Measurements from ENCODE around the gene ADAM12.

The ADAM12 gene

GRCh38 chr10:126115886-126116285 is 272.4 kb downstream of the ADAM12 start:
- no peak for DNase-seq (ENCODE audit: low read depth in 2 of 2)

GRCh38 chr10:126114884-126115555 is 273.3 kb downstream of the ADAM12 start:
- DNase-seq (ENCODE audit: low read depth in 2 of 2) = no peak

GRCh38 chr10:126111516-126111915 is 276.8 kb downstream of the ADAM12 start:
- DNase-seq (ENCODE audit: low read depth in 2 of 2) = no peak

GRCh38 chr10:126110489-126111180 is 277.6 kb downstream of the ADAM12 start:
- no peak for DNase-seq (ENCODE audit: low read depth in 2 of 2)

GRCh38 chr10:126109893-126110292 is 278.4 kb downstream of the ADAM12 start:
- DNase-seq (ENCODE audit: low read depth in 2 of 2) = no peak

- no peak for DNase-seq (ENCODE audit: low read depth in 2 of 2)
Observed at GRCh38 chr10:126108693-126109092, 279.6 kb downstream of the ADAM12 start.

- DNase-seq (ENCODE audit: low read depth in 2 of 2) = no peak
Observed at GRCh38 chr10:126104767-126105166, 283.5 kb downstream of the ADAM12 start.

GRCh38 chr10:126102636-126103035 is 285.6 kb downstream of the ADAM12 start:
- no peak for DNase-seq (ENCODE audit: low read depth in 2 of 2)

- no peak for DNase-seq (ENCODE audit: low read depth in 2 of 2)
Observed at GRCh38 chr10:126101736-126102135, 286.5 kb downstream of the ADAM12 start.

- no peak for DNase-seq (ENCODE audit: low read depth in 2 of 2)
Observed at GRCh38 chr10:126101325-126101724, 287.0 kb downstream of the ADAM12 start.

- DNase-seq (ENCODE audit: low read depth in 2 of 2) = no peak
Observed at GRCh38 chr10:126099366-126099765, 288.9 kb downstream of the ADAM12 start.

- DNase-seq (ENCODE audit: low read depth in 2 of 2) = no peak
Observed at GRCh38 chr10:126098226-126098581, 290.1 kb downstream of the ADAM12 start.

GRCh38 chr10:126097558-126098225 is 290.6 kb downstream of the ADAM12 start:
- no peak for DNase-seq (ENCODE audit: low read depth in 2 of 2)

- no peak for DNase-seq (ENCODE audit: low read depth in 2 of 2)
Observed at GRCh38 chr10:126094537-126094936, 293.7 kb downstream of the ADAM12 start.

GRCh38 chr10:126092366-126093215 is 295.7 kb downstream of the ADAM12 start:
- DNase-seq (ENCODE audit: low read depth in 2 of 2) = no peak

- DNase-seq (ENCODE audit: low read depth in 2 of 2) = no peak
Observed at GRCh38 chr10:126090911-126091728, 297.2 kb downstream of the ADAM12 start.

GRCh38 chr10:126090443-126090842 is 297.8 kb downstream of the ADAM12 start:
- no peak for DNase-seq (ENCODE audit: low read depth in 2 of 2)

GRCh38 chr10:126087796-126088505 is 300.3 kb downstream of the ADAM12 start:
- DNase-seq (ENCODE audit: low read depth in 2 of 2) = no peak

- DNase-seq (ENCODE audit: low read depth in 2 of 2) = no peak
Observed at GRCh38 chr10:126087153-126087680, 301.1 kb downstream of the ADAM12 start.

- DNase-seq (ENCODE audit: low read depth in 2 of 2) = no peak
Observed at GRCh38 chr10:126085806-126086205, 302.5 kb downstream of the ADAM12 start.

Measured in stimulated activated CD8-positive, alpha-beta memory T cell treated with anti-CD3 and anti-CD28 coated beads, Interleukin-2, amount 100 ng/mL, for 1 hour (primary cell).